Nephron progenitor cell (in vitro differentiated cells): ENCODE data around the gene ST3GAL4.
A peak's percentile ranks its signal among the peaks of the same experiment; 100 is the strongest.

Source experiments
- DNase-seq: peaks from one replicate; pipeline ENCODE4 v3.0.0; 2021
- H3K27ac Mint-ChIP-seq: 2 replicates; pipeline ENCODE4 v1.8.0; 2021; ENCODE audit warnings: mild to moderate bottlenecking, moderate library complexity, mixed read lengths
- H3K27me3 Mint-ChIP-seq: 2 replicates; pipeline ENCODE4 v1.8.0; 2021; ENCODE audit warnings: mild to moderate bottlenecking, low read depth, mixed read lengths; ENCODE audit not compliant: poor library complexity
- H3K36me3 Mint-ChIP-seq: 2 replicates; pipeline ENCODE4 v1.8.0; 2021; ENCODE audit warnings: low read depth, mixed read lengths
- H3K4me1 Mint-ChIP-seq: 2 replicates; pipeline ENCODE4 v1.8.0; 2021; ENCODE audit warnings: mixed read lengths
- H3K4me3 Mint-ChIP-seq: 2 replicates; pipeline ENCODE4 v1.8.0; 2021; ENCODE audit warnings: mild to moderate bottlenecking, moderate library complexity, mixed read lengths
- H3K9me3 Mint-ChIP-seq: 2 replicates; pipeline ENCODE4 v1.8.0; 2021; ENCODE audit warnings: mild to moderate bottlenecking, moderate library complexity, mixed read lengths
- TF ChIP-seq, protein P1 (sequence below): fragments of 200-600 bp; sonication (generic); IDR thresholded peaks from 2 replicates; pipeline ENCODE4 v1.5.0; 2021; ENCODE audit warnings: antibody characterized with exemption

Gene ST3GAL4

DNA sequence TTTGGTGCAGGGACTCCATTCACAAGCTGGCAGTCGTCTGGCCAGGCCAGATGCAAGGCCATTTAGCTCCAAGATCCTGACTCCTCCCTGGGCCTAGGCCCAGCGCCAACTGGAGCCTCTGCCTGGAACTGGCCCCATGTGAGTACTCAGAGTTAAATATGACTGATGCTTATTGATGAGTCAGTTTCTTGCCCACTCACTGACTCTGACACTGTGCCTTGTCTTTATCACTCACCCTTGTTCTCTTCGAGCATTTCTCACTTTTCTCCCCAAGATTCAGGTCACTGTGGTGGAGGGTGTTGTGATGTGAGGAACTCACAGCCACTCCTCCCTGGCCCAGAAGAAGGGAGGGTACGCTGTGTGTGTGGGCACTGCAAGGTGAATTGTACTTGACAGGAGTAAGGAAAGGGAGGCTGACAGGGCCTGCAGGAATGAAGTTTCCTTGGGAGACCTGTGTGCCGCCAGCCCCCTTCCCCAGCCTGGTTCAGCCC is 23.2 kb upstream of the ST3GAL4 start:
- TF ChIP-seq, protein P1, sequence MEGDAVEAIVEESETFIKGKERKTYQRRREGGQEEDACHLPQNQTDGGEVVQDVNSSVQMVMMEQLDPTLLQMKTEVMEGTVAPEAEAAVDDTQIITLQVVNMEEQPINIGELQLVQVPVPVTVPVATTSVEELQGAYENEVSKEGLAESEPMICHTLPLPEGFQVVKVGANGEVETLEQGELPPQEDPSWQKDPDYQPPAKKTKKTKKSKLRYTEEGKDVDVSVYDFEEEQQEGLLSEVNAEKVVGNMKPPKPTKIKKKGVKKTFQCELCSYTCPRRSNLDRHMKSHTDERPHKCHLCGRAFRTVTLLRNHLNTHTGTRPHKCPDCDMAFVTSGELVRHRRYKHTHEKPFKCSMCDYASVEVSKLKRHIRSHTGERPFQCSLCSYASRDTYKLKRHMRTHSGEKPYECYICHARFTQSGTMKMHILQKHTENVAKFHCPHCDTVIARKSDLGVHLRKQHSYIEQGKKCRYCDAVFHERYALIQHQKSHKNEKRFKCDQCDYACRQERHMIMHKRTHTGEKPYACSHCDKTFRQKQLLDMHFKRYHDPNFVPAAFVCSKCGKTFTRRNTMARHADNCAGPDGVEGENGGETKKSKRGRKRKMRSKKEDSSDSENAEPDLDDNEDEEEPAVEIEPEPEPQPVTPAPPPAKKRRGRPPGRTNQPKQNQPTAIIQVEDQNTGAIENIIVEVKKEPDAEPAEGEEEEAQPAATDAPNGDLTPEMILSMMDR: no peak
- no peak overlapping the region for H3K4me3 Mint-ChIP-seq
- peaks cover 8% of the 10 kb centered on the region for H3K27me3 Mint-ChIP-seq
- no peaks in the 10 kb centered on the region for H3K9me3 Mint-ChIP-seq
- no peak for DNase-seq
- H3K27ac Mint-ChIP-seq: no peak overlapping the region
- peaks cover 74% of the 10 kb centered on the region for H3K4me1 Mint-ChIP-seq
- peaks cover 32% of the 10 kb centered on the region for H3K36me3 Mint-ChIP-seq

DNA sequence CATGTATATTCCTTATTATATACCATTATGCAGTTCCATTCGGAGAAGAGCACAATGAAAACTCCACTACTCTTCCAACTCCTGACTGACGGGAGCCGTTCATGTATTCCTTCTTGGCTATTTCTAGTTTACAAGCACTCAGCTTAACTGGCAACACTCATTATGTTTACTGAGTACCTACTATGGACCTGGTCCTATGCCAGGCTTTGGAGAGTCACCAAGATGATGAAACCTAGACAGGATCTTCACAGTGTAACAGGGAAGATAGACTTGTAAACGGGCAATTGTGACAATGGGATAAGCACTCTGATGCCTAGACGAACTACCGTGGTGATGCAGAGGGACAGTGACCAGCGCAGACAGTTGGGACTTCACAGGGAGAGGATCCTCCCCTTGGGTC is 22.3 kb upstream of the ST3GAL4 start:
- peaks cover 32% of the 10 kb centered on the region for H3K36me3 Mint-ChIP-seq
- TF ChIP-seq, protein P1: no peak
- no peaks in the 10 kb centered on the region for H3K9me3 Mint-ChIP-seq
- peaks cover 3% of the 10 kb centered on the region for H3K27me3 Mint-ChIP-seq
- no peak overlapping the region for H3K4me3 Mint-ChIP-seq
- no peak for DNase-seq
- H3K27ac Mint-ChIP-seq: peak overlapping the region; percentile 26
- peaks cover 74% of the 10 kb centered on the region for H3K4me1 Mint-ChIP-seq

DNA sequence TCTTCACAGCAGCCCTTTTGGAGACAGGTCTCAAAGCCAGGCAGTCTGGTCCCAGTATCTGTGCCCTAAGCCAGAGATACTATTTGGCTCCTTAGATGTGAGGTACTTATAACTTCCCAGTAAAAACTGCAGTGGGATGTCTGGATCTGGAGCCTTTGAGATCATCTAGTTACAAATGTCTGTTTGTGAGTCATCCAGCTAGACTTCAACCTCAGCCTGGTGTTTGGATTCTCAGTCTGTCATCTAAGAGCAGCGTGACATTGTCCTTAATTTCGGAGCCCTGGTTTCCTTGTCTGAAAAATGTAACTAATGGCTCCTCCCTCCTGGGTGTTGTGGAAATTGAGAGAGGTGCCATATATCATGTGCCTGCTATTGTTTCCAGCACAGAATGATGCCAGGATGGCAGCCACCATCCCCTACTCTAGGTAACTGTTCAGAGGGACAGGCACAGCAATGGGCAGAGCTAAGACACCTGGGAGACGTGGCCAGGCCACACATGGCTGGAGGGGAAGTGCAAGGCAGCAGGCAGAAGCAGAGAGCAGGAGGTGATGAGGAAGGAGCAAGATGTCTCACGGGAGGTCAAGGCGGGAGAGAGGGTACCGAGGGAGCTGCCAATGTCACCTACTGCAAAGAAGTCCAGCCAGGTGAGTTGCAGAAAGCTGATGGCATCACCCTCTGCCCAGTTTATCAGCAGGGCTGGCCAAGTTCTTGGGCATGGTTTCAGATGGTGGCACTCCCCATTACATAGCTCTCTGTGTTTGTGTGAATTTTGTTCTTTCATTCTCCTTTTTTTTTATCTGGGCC is 20.6 kb upstream of the ST3GAL4 start:
- peaks cover 3% of the 10 kb centered on the region for H3K27me3 Mint-ChIP-seq
- H3K36me3 Mint-ChIP-seq: peaks cover 36% of the 10 kb centered on the region
- no peak overlapping the region for H3K4me3 Mint-ChIP-seq
- H3K27ac Mint-ChIP-seq: peak overlapping the region; percentile 75
- H3K9me3 Mint-ChIP-seq: no peaks in the 10 kb centered on the region
- peaks cover 74% of the 10 kb centered on the region for H3K4me1 Mint-ChIP-seq
- TF ChIP-seq, protein P1: no peak
- DNase-seq: no peak

DNA sequence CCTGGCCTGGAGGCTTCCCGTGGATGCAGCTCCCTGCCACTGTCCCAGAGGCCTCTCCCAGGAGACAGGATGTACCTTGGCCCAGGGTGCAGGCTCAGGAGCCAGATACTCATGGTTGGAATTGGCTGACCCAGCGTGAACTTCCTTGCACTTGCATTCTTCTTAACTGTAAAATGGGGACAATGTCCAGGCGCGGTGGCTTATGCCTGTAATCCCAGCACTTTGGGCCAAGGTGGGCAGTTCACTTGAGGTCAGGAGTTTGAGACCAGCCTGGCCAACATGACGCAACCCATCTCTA is 20.1 kb upstream of the ST3GAL4 start:
- no peak overlapping the region for H3K27ac Mint-ChIP-seq
- no peak for DNase-seq
- no peaks in the 10 kb centered on the region for H3K9me3 Mint-ChIP-seq
- TF ChIP-seq, protein P1: no peak
- peaks cover 74% of the 10 kb centered on the region for H3K4me1 Mint-ChIP-seq
- H3K4me3 Mint-ChIP-seq: no peak overlapping the region
- peaks cover 3% of the 10 kb centered on the region for H3K27me3 Mint-ChIP-seq
- peaks cover 36% of the 10 kb centered on the region for H3K36me3 Mint-ChIP-seq

DNA sequence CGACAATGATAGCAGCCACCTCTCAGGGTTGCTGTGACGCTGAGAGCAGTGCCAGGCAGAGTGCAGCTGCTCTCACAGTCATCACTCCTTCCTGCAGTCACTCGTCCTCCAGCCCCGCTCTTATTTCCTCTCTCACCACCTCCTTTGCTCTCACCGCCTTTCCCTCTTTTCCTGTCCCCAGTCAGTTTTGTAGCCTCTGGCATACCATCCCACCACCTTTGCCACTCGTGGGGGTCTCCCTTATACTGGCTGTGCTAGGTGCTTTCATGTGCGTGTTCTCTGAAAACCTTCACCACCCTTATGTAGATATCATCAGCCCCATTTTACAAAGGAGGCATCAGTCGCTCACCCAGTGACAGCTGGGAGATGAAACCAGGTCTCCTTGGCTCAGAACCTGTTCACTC is 19.3 kb upstream of the ST3GAL4 start:
- Mint-ChIP-seq H3K36me3 (peaks cover 37% of the 10 kb centered on the region), H3K27me3 (peaks cover 3% of the 10 kb centered on the region), H3K4me3 (no peak overlapping the region), H3K27ac (peak overlapping the region; percentile 91), H3K4me1 (peaks cover 80% of the 10 kb centered on the region), H3K9me3 (no peaks in the 10 kb centered on the region)
- TF ChIP-seq, protein P1: no peak
- DNase-seq: no peak

DNA sequence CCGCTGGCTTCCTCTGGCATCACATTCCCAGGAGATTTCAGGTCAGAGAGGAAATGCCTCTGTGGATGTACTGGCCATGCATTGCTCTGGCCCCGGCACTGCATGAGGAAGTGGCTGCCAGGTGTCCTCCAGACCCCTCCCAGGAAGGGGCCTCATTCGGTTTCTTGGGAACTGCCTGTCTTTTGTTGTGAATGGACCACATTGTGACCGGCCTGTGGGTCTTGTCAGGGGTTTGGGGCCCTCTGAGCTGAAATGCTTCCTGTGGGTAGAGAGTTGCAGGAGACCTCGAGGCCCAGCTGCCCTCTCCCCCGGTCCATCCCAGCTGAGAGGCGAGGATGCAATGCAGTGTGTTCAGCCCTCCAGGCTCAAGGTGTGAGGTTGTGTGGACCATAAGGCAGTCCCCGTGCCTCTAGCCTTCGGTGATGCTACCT is 18.8 kb upstream of the ST3GAL4 start:
- TF ChIP-seq, protein P1: no peak
- DNase-seq: no peak
- no peak overlapping the region for H3K4me3 Mint-ChIP-seq
- H3K9me3 Mint-ChIP-seq: no peaks in the 10 kb centered on the region
- peaks cover 86% of the 10 kb centered on the region for H3K4me1 Mint-ChIP-seq
- peaks cover 43% of the 10 kb centered on the region for H3K36me3 Mint-ChIP-seq
- H3K27ac Mint-ChIP-seq: peak overlapping the region; percentile 91
- H3K27me3 Mint-ChIP-seq: peaks cover 3% of the 10 kb centered on the region
